ENCODE data around the gene ACIN1. TPM values are rescaled to one million over a fixed set of nuclear protein-coding genes. Genes with fewer than 3 reads are reported as not detected.
A peak's percentile ranks its signal among the peaks of the same experiment; 100 is the strongest.

ACIN1 gene
- total and polyA plus RNA-seq, 9 of the 15 experiments (the other 6 are each of a cell fraction or from before 2014, with no cell fraction given), result 5.0 to 196 (median 129) TPM

DNA sequence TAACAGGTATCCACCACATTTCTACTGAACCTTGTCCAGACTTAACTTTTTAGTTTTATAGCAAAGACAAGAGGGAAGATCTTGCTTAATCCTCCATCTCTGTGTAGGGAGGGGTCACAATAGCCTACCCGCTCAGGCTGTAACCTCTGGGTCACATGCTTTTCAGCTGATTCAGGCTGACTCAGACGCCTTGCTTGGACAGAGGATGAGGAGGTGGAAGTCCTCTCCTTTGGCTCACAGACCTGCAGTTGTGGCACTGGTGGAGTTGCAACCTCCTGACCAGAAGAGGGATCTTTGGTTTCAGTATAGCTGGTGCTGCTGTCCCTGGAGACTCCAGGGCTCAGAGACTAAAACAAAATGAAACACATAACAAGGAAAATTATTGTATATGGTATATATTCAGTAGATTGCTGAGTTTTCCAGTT lies 16.2 kb downstream of the ACIN1 start (continued):
- TF ChIP-seq ZBTB2 (IDR thresholded peaks at IDR 0.05), result no peak
- peak; percentile 74; the same call in 1 of the 2 replicates for TF ChIP-seq ZNF583 (CRISPR knock-in tag; IDR thresholded peaks at IDR 0.05)
- TF ChIP-seq ZNF41 (CRISPR knock-in tag; conservative IDR thresholded peaks at IDR 0.05), result peak; percentile 78
- TF ChIP-seq JUN (IDR thresholded peaks at IDR 0.05; ENCODE audit: borderline replicate concordance, low read depth, low read length), result peak; percentile 91
- no peak for TF ChIP-seq JUN (CRISPR knock-in tag; IDR thresholded peaks at IDR 0.05; ENCODE audit: borderline replicate concordance)
- no peak for TF ChIP-seq ZNF217 (CRISPR knock-in tag; IDR thresholded peaks at IDR 0.05)
- 0 out of 4 replicates have a peak, but pooled peaks of 1 of the 2 experiments have one; percentile 68 for TF ChIP-seq ZNF639 (CRISPR knock-in tag; conservative IDR thresholded peaks at IDR 0.05 in 1 of 2, IDR thresholded peaks at IDR 0.05 in 1 of 2)
- TF ChIP-seq AFF1 (IDR thresholded peaks at IDR 0.05; ENCODE audit: low read depth in 1 of 2, partially characterized antibody in 2 of 2), result peak in 1 of 2 experiments; percentile 56
- TF ChIP-seq GATAD2A (IDR thresholded peaks at IDR 0.05), result no peak
- TF ChIP-seq ZNF224 (CRISPR knock-in tag; IDR thresholded peaks at IDR 0.05), result no peak
- TF ChIP-seq IFI16 (CRISPR knock-in tag; IDR thresholded peaks at IDR 0.05), result no peak
- no peak for TF ChIP-seq EZH2 (IDR thresholded peaks at IDR 0.05; ENCODE audit: borderline replicate concordance, low read depth, low read length)
- 0 out of 2 replicates have a peak, but pooled peaks have one; percentile 31 for TF ChIP-seq MECOM (CRISPR knock-in tag; IDR thresholded peaks at IDR 0.05)
- TF ChIP-seq ADNP (tag; IDR thresholded peaks at IDR 0.05), result no peak
- peak; percentile 50; the same call in 1 of the 2 replicates for TF ChIP-seq ZNF584 (CRISPR knock-in tag; IDR thresholded peaks at IDR 0.05; ENCODE audit: low read depth)
- TF ChIP-seq MBD2 (IDR thresholded peaks at IDR 0.05; ENCODE audit: borderline replicate concordance, low read depth), result no peak
- TF ChIP-seq MEF2A (IDR thresholded peaks at IDR 0.05; ENCODE audit: control insufficient read depth, low read depth, low read length), result no peak
- no peak for TF ChIP-seq ZKSCAN3 (CRISPR knock-in tag; IDR thresholded peaks at IDR 0.05)
- TF ChIP-seq, protein P1, sequence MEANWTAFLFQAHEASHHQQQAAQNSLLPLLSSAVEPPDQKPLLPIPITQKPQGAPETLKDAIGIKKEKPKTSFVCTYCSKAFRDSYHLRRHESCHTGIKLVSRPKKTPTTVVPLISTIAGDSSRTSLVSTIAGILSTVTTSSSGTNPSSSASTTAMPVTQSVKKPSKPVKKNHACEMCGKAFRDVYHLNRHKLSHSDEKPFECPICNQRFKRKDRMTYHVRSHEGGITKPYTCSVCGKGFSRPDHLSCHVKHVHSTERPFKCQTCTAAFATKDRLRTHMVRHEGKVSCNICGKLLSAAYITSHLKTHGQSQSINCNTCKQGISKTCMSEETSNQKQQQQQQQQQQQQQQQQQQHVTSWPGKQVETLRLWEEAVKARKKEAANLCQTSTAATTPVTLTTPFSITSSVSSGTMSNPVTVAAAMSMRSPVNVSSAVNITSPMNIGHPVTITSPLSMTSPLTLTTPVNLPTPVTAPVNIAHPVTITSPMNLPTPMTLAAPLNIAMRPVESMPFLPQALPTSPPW (CRISPR knock-in tag; IDR thresholded peaks at IDR 0.05), result peak; percentile 78
- no peak for TF ChIP-seq GATA2 (CRISPR knock-in tag; IDR thresholded peaks at IDR 0.05)
- TF ChIP-seq KHSRP (IDR thresholded peaks at IDR 0.05), result no peak
- TF ChIP-seq TRIM24 (IDR thresholded peaks at IDR 0.05), result no peak
- no peak for TF ChIP-seq SNRNP70 (optimal IDR thresholded peaks at IDR 0.05; ENCODE audit: low read depth, low read length)

Data from K562 (cell line).